Ecto neural progenitor cell (in vitro differentiated cells): ENCODE measurements around the gene ALS2.
"Not testable (repeated sequence)": the region's sequence is repeated elsewhere in the genome, so short reads cannot be mapped to it uniquely, and the experiment has no call there.

Experiments used
- DNase-seq: peaks from one replicate; pipeline ENCODE4 v3.0.0-alpha.2; 2018; ENCODE audit warnings: low spot score

Gene ALS2

DNA sequence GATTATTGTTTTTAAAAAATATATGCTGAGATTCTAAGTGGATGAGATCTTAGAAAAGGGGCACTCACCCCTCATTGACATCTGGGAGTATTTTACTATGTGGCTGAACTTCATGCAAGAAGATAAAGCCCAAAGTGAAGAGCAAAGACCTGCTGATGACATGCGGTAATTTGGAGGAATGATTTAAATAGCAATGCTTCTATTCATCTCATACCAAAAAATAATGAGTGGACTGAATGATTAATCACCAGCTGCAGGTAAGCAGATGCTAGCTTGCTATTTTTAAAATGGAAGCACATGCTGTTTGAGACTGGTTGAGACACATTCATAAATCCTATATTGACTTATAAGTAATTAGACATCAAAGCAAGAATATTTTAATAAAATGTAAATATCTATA is 12.9 kb upstream of the ALS2 start:
- no peak for DNase-seq

GRCh38 chr2:201790989-201791388 is 10.3 kb upstream of the ALS2 start:
- DNase-seq: no peak

DNA sequence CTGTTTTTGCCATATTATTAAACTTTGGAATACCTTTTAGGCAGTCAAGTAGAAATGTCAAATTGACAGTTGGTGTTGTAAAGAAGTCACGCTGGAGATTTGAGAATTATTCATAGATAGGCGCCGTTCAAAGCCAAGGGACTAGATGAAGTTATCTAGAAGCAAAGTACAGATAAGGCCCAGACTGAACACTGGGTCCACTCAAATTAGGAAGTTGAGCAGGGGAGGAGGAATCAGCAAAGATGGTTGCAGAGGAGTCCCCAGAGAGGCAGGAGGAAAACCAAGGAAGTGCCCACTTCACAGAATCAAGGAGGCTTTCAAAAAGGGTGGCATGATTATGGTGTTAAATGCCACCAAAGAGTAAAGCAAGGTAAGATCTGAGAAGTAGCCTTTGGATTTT is 9.6 kb upstream of the ALS2 start:
- no peak for DNase-seq

DNA sequence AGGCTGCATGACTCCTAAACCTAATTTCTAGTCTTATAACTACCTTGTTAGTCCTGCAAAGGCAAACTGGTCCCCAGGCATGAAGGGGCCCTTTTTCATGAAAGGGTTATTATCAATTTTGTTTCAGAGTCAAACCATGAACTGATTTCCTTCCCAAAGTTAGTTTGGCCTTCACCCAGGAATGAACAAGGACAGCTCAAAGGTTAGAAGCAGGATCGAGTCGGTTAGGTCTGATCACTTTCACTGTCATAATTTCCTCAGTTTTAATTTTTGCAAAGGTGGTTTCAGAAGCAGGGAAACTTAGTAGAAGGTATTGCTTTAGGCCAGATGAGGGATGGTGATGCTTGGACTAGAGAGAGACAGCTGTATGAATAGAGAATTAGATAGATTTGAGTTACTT is 8.7 kb upstream of the ALS2 start:
- DNase-seq: no peak

GRCh38 chr2:201788371-201788770 is 7.6 kb upstream of the ALS2 start:
- no peak for DNase-seq

GRCh38 chr2:201786471-201786870 is 5.7 kb upstream of the ALS2 start:
- DNase-seq: no peak

DNA sequence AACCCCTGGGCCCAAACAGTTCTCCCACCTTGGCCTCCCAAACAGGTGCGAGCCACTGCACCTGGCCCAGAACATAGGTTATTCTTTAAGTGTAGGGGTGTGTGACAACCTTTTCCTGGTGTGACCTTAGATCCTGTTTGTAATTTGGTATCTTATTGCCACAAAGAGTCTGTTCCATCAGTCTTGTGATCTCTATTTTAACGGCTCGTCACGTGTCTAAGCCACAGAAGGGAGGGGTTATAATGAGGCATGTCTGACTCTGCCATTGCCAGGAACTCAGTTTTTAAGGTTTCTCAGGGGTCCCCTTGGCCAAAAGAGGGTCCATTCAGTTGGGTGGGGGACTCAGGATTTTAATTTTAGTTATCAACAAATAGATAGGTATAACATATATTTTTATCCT is 4.4 kb upstream of the ALS2 start:
- DNase-seq: no peak

DNA sequence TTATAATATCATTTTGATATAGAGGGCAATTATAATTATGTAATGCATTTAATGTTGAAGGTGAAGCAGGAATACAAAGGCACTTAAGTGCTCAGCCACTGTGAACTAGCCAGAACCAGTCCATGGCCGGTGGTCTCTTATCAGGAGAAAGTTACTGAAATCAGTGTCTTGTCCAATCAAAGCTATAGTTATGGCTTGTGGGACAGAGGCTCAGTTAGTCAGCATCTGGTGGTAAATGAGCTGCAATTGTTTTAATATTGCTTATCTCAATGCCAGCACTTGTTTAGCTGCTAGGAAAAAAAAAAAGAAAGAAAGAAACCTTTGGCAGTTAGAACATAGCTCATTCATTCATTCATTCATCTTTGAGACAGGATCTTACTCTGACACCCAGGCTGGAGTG is 3.8 kb upstream of the ALS2 start:
- DNase-seq: no peak

GRCh38 chr2:201781557-201782051 is 871 bp upstream of the ALS2 start:
- no peak for DNase-seq

GRCh38 chr2:201779901-201780673 is 646 bp downstream of the ALS2 start:
- no peak for DNase-seq

DNA sequence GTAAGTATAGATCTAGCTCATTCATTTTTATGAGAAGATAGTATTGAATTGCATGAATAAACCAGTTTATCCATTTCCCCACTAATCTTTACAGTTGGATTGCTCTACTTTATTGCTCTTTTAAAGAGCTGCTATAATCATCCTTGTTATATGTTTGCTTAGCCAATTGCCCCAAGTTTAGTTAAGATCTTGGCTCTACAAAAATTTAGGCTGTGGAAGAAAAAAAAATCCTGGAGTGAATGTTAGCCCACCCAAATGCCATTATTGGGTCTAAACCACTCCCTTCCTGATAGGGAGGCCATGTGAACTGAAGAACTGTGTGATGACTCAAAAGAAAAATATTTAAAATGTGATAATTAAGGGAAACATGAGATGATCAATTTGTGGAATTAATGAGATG is 2.9 kb downstream of the ALS2 start:
- no peak for DNase-seq

DNA sequence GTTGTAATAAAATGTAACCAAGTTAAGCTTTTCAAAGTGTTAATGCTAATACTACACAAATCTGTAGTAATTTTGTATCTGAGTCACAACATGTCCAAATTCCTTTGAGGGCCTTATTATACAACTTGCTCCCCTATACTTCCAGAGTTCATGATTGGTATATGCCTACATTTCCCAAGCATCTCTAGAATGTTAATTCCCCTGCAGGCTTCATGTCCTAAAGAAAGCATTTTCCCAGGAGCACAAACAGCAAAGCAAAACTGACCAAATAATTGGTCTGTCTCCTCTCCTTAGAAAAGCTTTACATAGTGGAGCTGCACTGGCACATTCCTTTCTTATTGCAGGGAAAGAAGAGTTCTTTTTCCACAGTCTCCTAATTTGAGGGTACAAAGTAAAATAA is 3.7 kb downstream of the ALS2 start:
- DNase-seq: no peak

GRCh38 chr2:201775326-201775725 is 5.4 kb downstream of the ALS2 start:
- no peak for DNase-seq

GRCh38 chr2:201774546-201774945 is 6.2 kb downstream of the ALS2 start:
- DNase-seq: no peak

DNA sequence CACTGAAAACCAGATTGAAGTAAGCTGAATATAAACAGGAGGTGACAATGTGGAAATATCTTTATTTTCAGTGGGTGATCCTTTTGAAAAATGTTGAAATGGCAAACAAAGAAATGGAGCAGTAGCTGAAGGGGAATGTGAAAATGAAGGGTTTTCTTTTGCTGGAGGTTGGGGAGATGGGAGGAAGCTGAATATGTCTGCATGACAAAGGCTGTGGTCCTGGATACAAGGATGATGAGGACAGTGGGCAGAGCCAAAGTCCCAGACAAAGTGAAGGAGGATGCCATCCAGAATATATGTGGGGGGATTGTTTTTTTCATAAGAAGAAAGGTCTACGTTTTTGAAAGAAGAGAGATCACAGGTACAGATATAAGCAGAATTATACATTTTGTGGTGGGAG is 6.7 kb downstream of the ALS2 start:
- no peak for DNase-seq

DNA sequence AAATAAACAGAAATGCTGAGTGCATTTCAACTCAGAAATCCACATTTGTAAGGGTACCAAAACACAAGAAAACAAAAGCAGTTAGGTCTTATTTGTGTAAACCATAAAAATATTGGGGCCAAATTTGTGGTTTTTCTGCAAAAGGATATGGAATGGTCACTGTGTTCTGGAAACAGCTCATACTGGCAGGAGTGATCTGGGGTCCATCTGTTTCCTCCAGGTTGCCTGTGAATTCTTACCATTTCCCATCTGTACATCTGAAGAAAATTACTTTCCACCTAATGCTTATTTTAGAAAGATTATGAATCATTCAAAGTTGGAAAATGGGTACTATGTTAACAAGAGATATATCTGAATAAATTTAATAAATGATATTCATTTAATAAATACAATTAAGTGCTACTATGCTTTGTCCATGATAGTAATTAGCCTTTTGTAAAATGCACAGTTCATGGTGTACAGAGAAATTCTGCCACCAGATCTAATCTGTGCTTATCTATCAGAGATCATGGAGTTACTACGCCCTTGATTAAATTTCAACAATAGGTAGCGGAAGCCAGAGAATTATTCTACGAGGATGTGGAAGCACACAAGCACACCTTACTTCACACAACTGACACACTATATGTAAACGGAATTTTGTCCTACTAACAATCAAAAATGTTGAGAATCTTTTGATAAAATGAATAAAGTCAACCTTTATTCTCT is 10.9 kb downstream of the ALS2 start:
- no peak for DNase-seq

DNA sequence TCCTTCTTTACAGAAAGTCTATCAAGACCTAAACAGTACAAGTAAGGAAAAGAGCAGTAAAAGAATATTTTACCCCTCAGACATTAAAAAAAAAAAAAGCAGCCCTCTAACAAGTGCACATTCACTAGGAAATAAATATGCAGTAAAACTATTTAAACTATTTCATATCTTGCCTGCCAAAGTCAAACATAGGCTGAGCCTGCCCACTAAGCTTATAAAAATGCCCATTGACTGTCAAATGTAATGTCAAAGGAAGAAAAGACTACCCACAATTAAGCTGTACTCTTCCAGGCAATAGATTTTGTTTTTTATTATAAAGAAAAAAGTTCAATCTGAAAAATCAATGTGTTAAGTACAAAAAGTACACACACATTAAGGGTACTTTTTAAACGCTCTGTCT is 11.8 kb downstream of the ALS2 start:
- DNase-seq: no peak

GRCh38 chr2:201765799-201766198 is 14.9 kb downstream of the ALS2 start:
- no peak for DNase-seq

DNA sequence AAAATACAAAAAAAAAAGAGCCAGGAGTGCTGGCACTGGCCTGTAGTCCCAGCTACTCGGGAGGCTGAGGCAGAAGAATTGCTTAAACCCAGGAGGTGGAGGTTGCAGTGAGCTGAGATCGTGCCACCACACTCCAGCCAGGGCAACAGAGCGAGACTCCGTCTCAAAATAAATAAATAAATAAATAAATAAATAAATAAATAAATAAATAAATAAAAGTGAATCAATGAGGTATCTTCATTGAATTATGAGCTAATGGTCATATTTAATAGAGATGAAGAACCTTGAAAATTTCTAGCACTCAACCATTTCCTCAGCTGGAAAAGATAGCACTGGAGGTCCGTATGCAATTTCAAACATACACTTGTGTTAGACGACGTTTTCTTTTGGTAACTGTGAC is 16.3 kb downstream of the ALS2 start:
- DNase-seq: not testable (repeated sequence)

GRCh38 chr2:201761101-201761500 is 19.6 kb downstream of the ALS2 start:
- DNase-seq: no peak

DNA sequence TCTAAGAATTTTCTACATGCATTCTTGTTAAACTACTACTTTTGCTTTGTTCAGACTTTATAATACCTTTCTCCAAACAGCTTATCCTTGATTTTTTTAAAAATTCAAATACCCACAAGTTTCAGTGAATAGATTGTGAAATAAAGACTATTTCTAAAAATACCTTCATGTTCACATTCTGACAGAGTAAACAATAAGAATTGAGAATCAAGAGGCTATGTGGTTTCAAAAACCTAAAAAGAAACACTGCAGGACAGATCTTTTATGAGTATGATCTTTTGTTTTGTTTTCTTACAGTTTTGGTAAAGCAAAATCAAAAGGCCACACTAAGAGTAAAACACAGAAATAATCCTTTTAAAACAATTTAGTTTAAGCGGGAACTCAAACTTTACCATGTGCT is 21.2 kb downstream of the ALS2 start:
- DNase-seq: no peak

- DNase-seq: no peak
Observed at GRCh38 chr2:201758873-201759272, 21.9 kb downstream of the ALS2 start.

GRCh38 chr2:201758234-201758633 is 22.5 kb downstream of the ALS2 start:
- DNase-seq: no peak
